ENCODE measurements around the gene OR4K5. TPM values are rescaled to one million over a fixed set of nuclear protein-coding genes. Genes with fewer than 3 reads are reported as not detected.

The OR4K5 gene, protein sequence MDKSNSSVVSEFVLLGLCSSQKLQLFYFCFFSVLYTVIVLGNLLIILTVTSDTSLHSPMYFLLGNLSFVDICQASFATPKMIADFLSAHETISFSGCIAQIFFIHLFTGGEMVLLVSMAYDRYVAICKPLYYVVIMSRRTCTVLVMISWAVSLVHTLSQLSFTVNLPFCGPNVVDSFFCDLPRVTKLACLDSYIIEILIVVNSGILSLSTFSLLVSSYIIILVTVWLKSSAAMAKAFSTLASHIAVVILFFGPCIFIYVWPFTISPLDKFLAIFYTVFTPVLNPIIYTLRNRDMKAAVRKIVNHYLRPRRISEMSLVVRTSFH
- total RNA-seq (2022; extraction: Qiagen RNA extraction; ENCODE audit: low read depth): not detected in 5 replicates

DNA sequence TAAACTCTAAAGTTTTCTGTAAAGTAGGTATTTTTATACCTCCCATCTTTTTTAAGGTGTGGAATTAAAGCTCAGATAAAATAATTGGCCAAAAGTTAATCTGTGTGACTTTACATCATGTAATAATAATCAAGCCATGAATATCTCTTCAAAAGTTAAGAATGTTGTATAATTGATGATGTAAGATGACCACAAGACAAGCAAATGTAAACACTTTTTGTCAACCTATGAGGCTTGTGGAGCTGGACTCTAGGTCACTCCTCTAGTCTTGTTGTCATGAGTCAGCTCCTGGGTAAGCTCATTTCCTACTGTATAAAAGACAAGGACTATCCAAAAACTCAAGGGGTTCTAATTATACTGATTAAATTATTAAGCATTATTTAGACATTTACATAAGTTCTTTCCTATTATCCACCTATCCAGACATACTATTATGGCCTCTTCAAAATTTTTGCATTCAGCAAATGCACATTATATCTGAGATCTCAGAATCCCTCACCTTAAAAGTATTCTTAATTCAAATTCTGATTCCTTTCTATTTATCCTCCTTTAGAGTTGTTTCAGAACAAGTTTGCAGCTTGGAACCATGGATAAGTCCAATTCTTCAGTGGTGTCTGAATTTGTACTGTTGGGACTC lies at the start of gene OR4K5:
OR4K5 (plus strand) TSS at position 587 of the 637 bp plus-strand sequence; CDS start at position 587, 0 bp downstream.

DNA sequence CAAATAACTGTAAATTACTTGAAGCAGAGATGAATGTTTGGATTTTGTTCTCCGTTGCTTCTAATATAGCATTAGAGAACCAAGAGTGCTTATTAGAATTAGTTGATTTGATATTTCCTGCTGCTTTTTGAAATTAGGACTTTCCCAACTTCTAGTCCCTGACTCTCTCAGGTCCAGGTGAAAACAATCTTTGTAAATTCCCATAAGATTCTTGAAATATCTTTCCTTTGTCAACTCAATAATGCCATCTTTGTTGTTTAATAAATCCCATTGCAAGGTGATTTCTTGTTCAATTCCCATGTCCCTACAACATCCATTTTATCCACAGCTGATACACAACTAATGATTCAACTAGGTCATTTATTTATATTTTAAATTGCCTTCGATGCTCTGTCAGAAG lies 45.6 kb upstream of the OR4K5 start, which contains the start of gene OR4K2:
OR4K2 (plus strand) TSS at position 301 of the 400 bp plus-strand sequence. CDS start 1,126 bp downstream, outside the sequence.

DNA sequence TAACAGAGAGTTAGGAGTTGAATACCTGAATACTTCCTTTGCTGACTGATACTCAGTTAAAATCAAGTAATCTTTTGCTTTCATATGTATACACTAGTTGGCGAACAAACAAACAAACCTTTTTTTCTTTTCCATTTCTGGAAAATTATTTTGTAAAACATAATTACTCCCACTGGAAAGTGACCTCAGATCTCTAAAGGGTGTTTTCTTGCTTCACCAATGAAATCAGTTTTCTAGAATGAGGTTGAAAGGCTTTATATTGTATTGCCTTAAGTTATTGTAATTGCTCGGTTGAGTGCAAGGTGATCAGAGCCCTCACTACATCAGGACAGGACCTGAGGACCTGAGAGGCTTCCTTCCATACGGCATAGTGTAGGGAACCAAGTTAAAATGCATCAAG lies 10.2 kb downstream of the OR4K5 start, which contains the start of gene OR4K1:
OR4K1 (plus strand) TSS at position 301 of the 400 bp plus-strand sequence. CDS start 4,750 bp downstream, outside the sequence.

Other genes starting within 250 kb of the OR4K5 start
- not detected in 5 replicates for gene OR11H2, start 206.7 kb upstream of the OR4K5 start, total RNA-seq (2022; extraction: Qiagen RNA extraction; ENCODE audit: low read depth)
- not detected in 5 replicates for gene OR4Q3, start 177.0 kb upstream of the OR4K5 start, total RNA-seq (2022; extraction: Qiagen RNA extraction; ENCODE audit: low read depth)
- gene OR4M1, start 147.1 kb upstream of the OR4K5 start, total RNA-seq (2022; extraction: Qiagen RNA extraction; ENCODE audit: low read depth): not detected in 5 replicates
- not detected in 5 replicates for gene OR4N2, start 116.8 kb upstream of the OR4K5 start, total RNA-seq (2022; extraction: Qiagen RNA extraction; ENCODE audit: low read depth)
- gene OR4K2, start 45.5 kb upstream of the OR4K5 start, total RNA-seq (2022; extraction: Qiagen RNA extraction; ENCODE audit: low read depth): not detected in 5 replicates
- gene OR4K1, start 10.3 kb downstream of the OR4K5 start, total RNA-seq (2022; extraction: Qiagen RNA extraction; ENCODE audit: low read depth): not detected in 5 replicates
- gene OR4K15, start 55.0 kb downstream of the OR4K5 start, total RNA-seq (2022; extraction: Qiagen RNA extraction; ENCODE audit: low read depth): not detected in 5 replicates
- not detected in 5 replicates for gene OR4Q2, start 81.6 kb downstream of the OR4K5 start, total RNA-seq (2022; extraction: Qiagen RNA extraction; ENCODE audit: low read depth)
- not detected in 5 replicates for gene OR4K14, start 98.7 kb downstream of the OR4K5 start, total RNA-seq (2022; extraction: Qiagen RNA extraction; ENCODE audit: low read depth)
- gene OR4K13, start 115.4 kb downstream of the OR4K5 start, total RNA-seq (2022; extraction: Qiagen RNA extraction; ENCODE audit: low read depth): not detected in 5 replicates
- gene OR4L1, start 139.4 kb downstream of the OR4K5 start, total RNA-seq (2022; extraction: Qiagen RNA extraction; ENCODE audit: low read depth): not detected in 5 replicates
- not detected in 5 replicates for gene OR4K17, start 190.1 kb downstream of the OR4K5 start, total RNA-seq (2022; extraction: Qiagen RNA extraction; ENCODE audit: low read depth)
- not detected in 5 replicates for gene OR4N5, start 218.2 kb downstream of the OR4K5 start, total RNA-seq (2022; extraction: Qiagen RNA extraction; ENCODE audit: low read depth)